CD14-positive monocyte (primary cell): Measurements from ENCODE around the gene GLT8D1. TPM values are rescaled to one million over a fixed set of nuclear protein-coding genes. Genes with fewer than 3 reads are reported as not detected.

Source experiments
- DNase-seq, 3 donors: peaks; one replicate each; pipeline ENCODE4 v3.0.0-alpha.2; 2011 to 2022
- H2AFZ ChIP-seq: 2 replicates; pipeline ENCODE4 v1.6.0; 2012; ENCODE audit warnings: mild to moderate bottlenecking, low read depth, low read length, inconsistent platforms; ENCODE audit not compliant: insufficient read depth, poor library complexity, severe bottlenecking
- H3K27ac ChIP-seq, 2 donors: 1 replicate in 1 of 2; 2 replicates in 1 of 2; pipeline ENCODE4 v1.5.1; 2012 to 2013; ENCODE audit warnings: low read length in 2 of 2, control low read depth in 1 of 2, inconsistent platforms in 1 of 2, low read depth in 1 of 2, mild to moderate bottlenecking in 1 of 2
- H3K27me3 ChIP-seq, 2 donors: one replicate each; pipeline versions ENCODE4 v1.6.0 to v1.6.1; 2011 to 2013; ENCODE audit warnings: low read length in 2 of 2; ENCODE audit not compliant: control insufficient read depth in 2 of 2, insufficient read depth in 2 of 2
- H3K36me3 ChIP-seq, 2 donors: replicated peaks in 1 of 2; 1 replicate in 1 of 2; 2 replicates in 1 of 2; pipeline versions ENCODE4 v1.5.1 to v1.6.1; 2012 to 2013; ENCODE audit warnings: low read length in 2 of 2, control low read depth in 1 of 2, inconsistent platforms in 1 of 2, mild to moderate bottlenecking in 1 of 2; ENCODE audit not compliant: insufficient read depth in 2 of 2, control insufficient read depth in 1 of 2
- H3K4me1 ChIP-seq, 2 donors: 1 replicate in 1 of 2; 2 replicates in 1 of 2; pipeline versions ENCODE4 v1.5.1 to v1.6.1; 2012 to 2013; ENCODE audit warnings: low read length in 2 of 2, control low read depth in 1 of 2, inconsistent platforms in 1 of 2, mild to moderate bottlenecking in 1 of 2, moderate library complexity in 1 of 2; ENCODE audit not compliant: insufficient read depth in 2 of 2, control insufficient read depth in 1 of 2
- H3K4me2 ChIP-seq: replicated peaks from 2 replicates; pipeline ENCODE3; 2012; ENCODE audit warnings: low read length, moderate library complexity, mild to moderate bottlenecking; ENCODE audit not compliant: poor library complexity, severe bottlenecking; ENCODE audit errors: extremely low read depth
- H3K4me3 ChIP-seq, 3 experiments: fragments of 200-600 bp in 1 of 3; sonication (generic) in 1 of 3; replicated peaks in 1 of 3; 1 replicate in 2 of 3; 2 replicates in 1 of 3; pipeline ENCODE4 v1.5.1; 2011 to 2013; ENCODE audit warnings: low read length in 3 of 3, mild to moderate bottlenecking in 3 of 3, control low read depth in 2 of 3, low read depth in 2 of 3, inconsistent platforms in 1 of 3, moderate library complexity in 1 of 3
- H3K79me2 ChIP-seq: 2 replicates; pipeline ENCODE4 v1.6.0; 2012; ENCODE audit warnings: mild to moderate bottlenecking, control low read depth, inconsistent platforms, low read length, moderate library complexity; ENCODE audit not compliant: insufficient read depth
- H3K9ac ChIP-seq: 2 replicates; pipeline ENCODE4 v1.6.0; 2017; ENCODE audit warnings: low read length, mild to moderate bottlenecking; ENCODE audit not compliant: insufficient read depth, poor library complexity, severe bottlenecking
- H3K9me3 ChIP-seq, 2 donors: replicated peaks in 1 of 2; 1 replicate in 1 of 2; 2 replicates in 1 of 2; pipeline versions ENCODE4 v1.5.1 to v1.6.1; 2012 to 2013; ENCODE audit warnings: low read length in 2 of 2, control low read depth in 1 of 2; ENCODE audit not compliant: control insufficient read depth in 1 of 2, insufficient read depth in 1 of 2
- H4K20me1 ChIP-seq: 2 replicates; pipeline ENCODE4 v1.6.0; 2012; ENCODE audit warnings: mild to moderate bottlenecking, low read length, control low read depth, moderate library complexity; ENCODE audit not compliant: insufficient read depth
- H3K27ac Mint-ChIP-seq, 7 donors: one replicate each; pipeline ENCODE4 v1.8.0; 2020; ENCODE audit warnings: mild to moderate bottlenecking in 7 of 7, mixed read lengths in 7 of 7, moderate library complexity in 6 of 7, inconsistent platforms in 2 of 7
- H3K27me3 Mint-ChIP-seq, 3 donors: one replicate each; pipeline ENCODE4 v1.8.0; 2021 to 2022; ENCODE audit warnings: low read depth in 3 of 3, mild to moderate bottlenecking in 3 of 3, mixed read lengths in 3 of 3, moderate library complexity in 3 of 3, inconsistent platforms in 1 of 3
- H3K36me3 Mint-ChIP-seq, 2 donors: one replicate each; pipeline ENCODE4 v1.8.0; 2020; ENCODE audit warnings: mixed read lengths in 2 of 2, inconsistent platforms in 1 of 2, mild to moderate bottlenecking in 1 of 2
- H3K4me1 Mint-ChIP-seq: one replicate; pipeline ENCODE4 v1.8.0; 2020; ENCODE audit warnings: mild to moderate bottlenecking, mixed read lengths
- H3K4me3 Mint-ChIP-seq, 2 donors: one replicate each; pipeline ENCODE4 v1.8.0; 2020; ENCODE audit warnings: mild to moderate bottlenecking in 2 of 2, mixed read lengths in 2 of 2, moderate library complexity in 1 of 2
- H3K9me3 Mint-ChIP-seq, 7 donors: one replicate each; pipeline ENCODE4 v1.8.0; 2020 to 2022; ENCODE audit warnings: mixed read lengths in 7 of 7, mild to moderate bottlenecking in 6 of 7, moderate library complexity in 6 of 7, inconsistent platforms in 2 of 7
- CTCF ChIP-seq: fragments of 200-600 bp; IDR thresholded peaks from one replicate; pipeline ENCODE4 v1.8.0; 2022; ENCODE audit warnings: antibody characterized with exemption, mild to moderate bottlenecking
- whole genome bisulfite sequencing: methylation state at CpG from one replicate; pipeline ENCODE4 v1.1.5; 2013; ENCODE audit warnings: missing lambda C conversion rate; ENCODE audit not compliant: insufficient coverage; 5-methylcytosine and 5-hydroxymethylcytosine counted together
- intact Hi-C, 2 donors: fragments of 100-400 bp; cut with micrococcal nuclease; formaldehyde crosslinking; loops; one replicate each; pipeline versions ENCODE4 v1.15.0 to v1.15.1; 2023
- polyA plus RNA-seq, 3 donors: library from polyadenylated mRNA; depleted of rRNA in 1 of 3; unstranded in 2 of 3; stranded (reverse) in 1 of 3; fragments of 300-500 nt in 2 of 3; fragments of >200 nt in 1 of 3; fragmentation: Illumina TruSeq in 2 of 3; gene quantifications; 1 replicate in 2 of 3; 2 replicates in 1 of 3; pipeline ENCODE4 v1.2.3, GENCODE V29; 2012 to 2021

Gene GLT8D1
- polyA plus RNA-seq, 3 donors = 27.3 to 34.8 (median 34.8) TPM

GRCh38 chr3:52724511-52724910 is 18.9 kb upstream of the GLT8D1 start:
- no peaks in the 10 kb centered on the region for H3K27me3 ChIP-seq
- Mint-ChIP-seq H3K36me3 (peaks cover 19 to 45% of the 10 kb centered on the region in 2 donors), H3K4me1 (peaks cover 42% of the 10 kb centered on the region), H3K9me3 (peaks cover 5 to 16% (median 14%) of the 10 kb centered on the region in 7 donors), H3K27me3 (no peaks in the 10 kb centered on the region), H3K27ac (no peak overlapping the region), H3K4me3 (no peak overlapping the region)
- H3K9me3 ChIP-seq = peaks cover 15 to 16% of the 10 kb centered on the region in 2 donors
- no peak overlapping the region for H3K4me2 ChIP-seq
- H3K4me1 ChIP-seq = peaks cover 35% of the 10 kb centered on the region in 2 donors
- no peak overlapping the region for H3K9ac ChIP-seq
- H3K79me2 ChIP-seq = peaks cover 5% of the 10 kb centered on the region
- intact Hi-C loops = no loop called here
- no peak for TF ChIP-seq CTCF
- no peak overlapping the region for H3K4me3 ChIP-seq
- WGBS = no CpG with 5 or more reads among the region's 1 CpG
- H2AFZ ChIP-seq = no peak overlapping the region
- no peaks in the 10 kb centered on the region for H4K20me1 ChIP-seq
- no peak overlapping the region for H3K27ac ChIP-seq
- no peak for DNase-seq
- peaks cover 6 to 22% of the 10 kb centered on the region in 2 donors for H3K36me3 ChIP-seq

- Histone ChIP-seq H4K20me1 (no peaks in the 10 kb centered on the region), H3K9me3 (peaks cover 9 to 11% of the 10 kb centered on the region in 2 donors), H3K4me2 (no peak overlapping the region), H3K36me3 (peaks cover 4 to 21% of the 10 kb centered on the region in 2 donors), H3K79me2 (peaks cover 11% of the 10 kb centered on the region), H3K27me3 (no peaks in the 10 kb centered on the region), H3K9ac (no peak overlapping the region), H3K4me3 (no peak overlapping the region), H2AFZ (no peak overlapping the region), H3K27ac (no peak overlapping the region), H3K4me1 (peaks cover 35 to 40% of the 10 kb centered on the region in 2 donors)
- Mint-ChIP-seq H3K36me3 (peaks cover 18 to 43% of the 10 kb centered on the region in 2 donors), H3K4me3 (no peak overlapping the region), H3K27ac (no peak overlapping the region), H3K4me1 (peaks cover 45% of the 10 kb centered on the region), H3K9me3 (peaks cover 2 to 10% (median 8%) of the 10 kb centered on the region in 7 donors), H3K27me3 (no peaks in the 10 kb centered on the region)
- DNase-seq = no peak
- 90% methylated on average over 3 of the region's 5 CpGs for WGBS
- intact Hi-C loops = no loop called here
- no peak for TF ChIP-seq CTCF
These were observed 18.3 kb upstream of the GLT8D1 start for GRCh38 chr3:52723935-52724334.
